GM19035 (cell line): ENCODE measurements around the gene ST7.
"Not testable (repeated sequence)": the region's sequence is repeated elsewhere in the genome, so short reads cannot be mapped to it uniquely, and the experiment has no call there.

ENCODE experiments used
- ATAC-seq: cut with Tn5 transposase; IDR thresholded peaks from one replicate; pipeline ENCODE4 v1.9.1; 2021; ENCODE audit not compliant: unreplicated experiment

ST7 gene

GRCh38 chr7:116953372-116953905 is at the start of gene ST7:
Gene ST7, plus strand, starts transcription at chr7:116953501. Its CDS starts 40 bp downstream, at chr7:116953541.
- peak; percentile 46 for ATAC-seq

- ATAC-seq = no peak
These were observed 46.9 kb upstream of the ST7 start for GRCh38 chr7:116906391-116906790.

GRCh38 chr7:116910383-116910782 is 42.9 kb upstream of the ST7 start:
- ATAC-seq = no peak

- ATAC-seq = no peak
These were observed 41.5 kb upstream of the ST7 start for GRCh38 chr7:116911801-116912200.

GRCh38 chr7:116912269-116912909 is 40.9 kb upstream of the ST7 start:
- ATAC-seq = no peak

- no peak for ATAC-seq
These were observed 34.6 kb upstream of the ST7 start for GRCh38 chr7:116918704-116919103.

- ATAC-seq = no peak
These were observed 32.9 kb upstream of the ST7 start for GRCh38 chr7:116920359-116920758.

GRCh38 chr7:116922545-116922944 is 30.8 kb upstream of the ST7 start:
- ATAC-seq = no peak

- no peak for ATAC-seq
These were observed 28.6 kb upstream of the ST7 start for GRCh38 chr7:116924741-116925140.

GRCh38 chr7:116929021-116929420 is 24.3 kb upstream of the ST7 start:
- no peak for ATAC-seq

- peak; percentile 83 for ATAC-seq
These were observed 23.1 kb upstream of the ST7 start for GRCh38 chr7:116929914-116930913.

- no peak for ATAC-seq
These were observed 20.7 kb upstream of the ST7 start for GRCh38 chr7:116932566-116932965.

GRCh38 chr7:116933465-116933864 is 19.8 kb upstream of the ST7 start:
- ATAC-seq = no peak

GRCh38 chr7:116934580-116934979 is 18.7 kb upstream of the ST7 start:
- no peak for ATAC-seq

GRCh38 chr7:116936844-116937243 is 16.5 kb upstream of the ST7 start:
- not testable (repeated sequence) for ATAC-seq

- no peak for ATAC-seq
These were observed 14.6 kb upstream of the ST7 start for GRCh38 chr7:116938678-116939077.

GRCh38 chr7:116940689-116941370 is 12.5 kb upstream of the ST7 start:
- no peak for ATAC-seq

- no peak for ATAC-seq
These were observed 10.8 kb upstream of the ST7 start for GRCh38 chr7:116942504-116942903.

GRCh38 chr7:116948934-116949333 is 4.4 kb upstream of the ST7 start:
- no peak for ATAC-seq

- ATAC-seq = no peak
These were observed 3.1 kb upstream of the ST7 start for GRCh38 chr7:116949941-116950801.
